Nephron progenitor cell (in vitro differentiated cells): ENCODE results near the gene C1orf21.
A peak's percentile ranks its signal among the peaks of the same experiment; 100 is the strongest.

Experiments
- DNase-seq: peaks from one replicate; pipeline ENCODE4 v3.0.0; 2021
- H3K27ac Mint-ChIP-seq: 2 replicates; pipeline ENCODE4 v1.8.0; 2021; ENCODE audit warnings: mild to moderate bottlenecking, moderate library complexity, mixed read lengths
- H3K27me3 Mint-ChIP-seq: 2 replicates; pipeline ENCODE4 v1.8.0; 2021; ENCODE audit warnings: mild to moderate bottlenecking, low read depth, mixed read lengths; ENCODE audit not compliant: poor library complexity
- H3K36me3 Mint-ChIP-seq: 2 replicates; pipeline ENCODE4 v1.8.0; 2021; ENCODE audit warnings: low read depth, mixed read lengths
- H3K4me1 Mint-ChIP-seq: 2 replicates; pipeline ENCODE4 v1.8.0; 2021; ENCODE audit warnings: mixed read lengths
- H3K4me3 Mint-ChIP-seq: 2 replicates; pipeline ENCODE4 v1.8.0; 2021; ENCODE audit warnings: mild to moderate bottlenecking, moderate library complexity, mixed read lengths
- H3K9me3 Mint-ChIP-seq: 2 replicates; pipeline ENCODE4 v1.8.0; 2021; ENCODE audit warnings: mild to moderate bottlenecking, moderate library complexity, mixed read lengths
- TF ChIP-seq, protein P1 (sequence below): fragments of 200-600 bp; sonication (generic); IDR thresholded peaks from 2 replicates; pipeline ENCODE4 v1.5.0; 2021; ENCODE audit warnings: antibody characterized with exemption

The C1orf21 gene

DNA sequence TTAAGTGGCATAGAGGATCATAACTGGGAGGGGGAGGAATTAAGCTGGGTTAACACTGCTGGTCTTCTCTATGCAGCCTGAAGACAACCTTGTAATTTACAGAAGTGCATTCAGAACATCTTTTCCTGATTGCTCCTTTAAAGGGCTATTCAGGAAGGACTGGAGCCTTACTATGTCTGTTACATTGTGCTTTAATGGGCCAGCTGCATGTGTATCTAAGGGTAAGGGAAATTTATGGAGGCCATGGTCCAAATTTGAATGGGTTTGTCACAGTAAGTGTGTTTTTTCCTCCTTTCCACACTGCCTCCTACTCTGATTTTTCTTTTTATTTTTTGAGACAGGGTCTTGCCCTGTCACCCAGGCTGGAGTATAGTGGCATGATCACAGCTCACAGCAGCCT is 19.6 kb downstream of the C1orf21 start:
- TF ChIP-seq, protein P1, sequence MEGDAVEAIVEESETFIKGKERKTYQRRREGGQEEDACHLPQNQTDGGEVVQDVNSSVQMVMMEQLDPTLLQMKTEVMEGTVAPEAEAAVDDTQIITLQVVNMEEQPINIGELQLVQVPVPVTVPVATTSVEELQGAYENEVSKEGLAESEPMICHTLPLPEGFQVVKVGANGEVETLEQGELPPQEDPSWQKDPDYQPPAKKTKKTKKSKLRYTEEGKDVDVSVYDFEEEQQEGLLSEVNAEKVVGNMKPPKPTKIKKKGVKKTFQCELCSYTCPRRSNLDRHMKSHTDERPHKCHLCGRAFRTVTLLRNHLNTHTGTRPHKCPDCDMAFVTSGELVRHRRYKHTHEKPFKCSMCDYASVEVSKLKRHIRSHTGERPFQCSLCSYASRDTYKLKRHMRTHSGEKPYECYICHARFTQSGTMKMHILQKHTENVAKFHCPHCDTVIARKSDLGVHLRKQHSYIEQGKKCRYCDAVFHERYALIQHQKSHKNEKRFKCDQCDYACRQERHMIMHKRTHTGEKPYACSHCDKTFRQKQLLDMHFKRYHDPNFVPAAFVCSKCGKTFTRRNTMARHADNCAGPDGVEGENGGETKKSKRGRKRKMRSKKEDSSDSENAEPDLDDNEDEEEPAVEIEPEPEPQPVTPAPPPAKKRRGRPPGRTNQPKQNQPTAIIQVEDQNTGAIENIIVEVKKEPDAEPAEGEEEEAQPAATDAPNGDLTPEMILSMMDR = no peak

DNA sequence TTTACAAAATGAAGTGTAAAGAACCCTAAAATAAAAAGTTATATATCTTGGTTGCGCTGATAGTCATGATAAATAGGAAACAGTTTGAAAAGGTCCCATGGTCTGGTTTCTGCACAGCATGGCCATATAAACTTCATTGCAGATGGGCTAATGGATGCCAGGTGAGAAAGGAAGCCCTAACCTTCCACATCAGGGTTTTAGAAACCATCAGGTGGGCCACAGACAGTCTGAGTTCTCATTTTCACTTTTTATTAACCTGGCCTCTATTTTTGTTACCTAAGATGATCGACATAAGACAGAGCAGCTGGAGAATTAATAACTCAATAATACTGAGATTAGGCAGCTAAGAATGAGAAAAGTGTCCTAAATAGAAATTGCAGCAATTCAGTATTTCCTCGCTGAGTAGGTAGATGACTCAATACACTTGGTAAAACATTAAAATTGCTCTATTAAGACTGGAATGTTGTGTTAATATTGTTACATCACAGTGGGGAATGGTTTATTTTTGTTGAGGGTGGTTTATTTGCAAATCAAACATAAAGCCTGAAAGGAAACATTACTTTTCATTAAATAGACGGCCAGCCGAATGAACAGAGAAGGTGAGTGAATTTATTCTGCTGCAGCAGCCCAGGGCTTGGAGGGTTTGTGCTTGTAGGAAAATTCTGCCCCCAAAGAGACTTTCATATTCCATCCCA is 21.1 kb downstream of the C1orf21 start:
- H3K27ac Mint-ChIP-seq = peak overlapping the region; percentile 76
- TF ChIP-seq, protein P1 = no peak
- H3K27me3 Mint-ChIP-seq = peaks cover 2% of the 10 kb centered on the region
- DNase-seq = no peak
- H3K36me3 Mint-ChIP-seq = no peaks in the 10 kb centered on the region
- no peak overlapping the region for H3K4me3 Mint-ChIP-seq
- H3K9me3 Mint-ChIP-seq = no peaks in the 10 kb centered on the region
- H3K4me1 Mint-ChIP-seq = peaks cover 49% of the 10 kb centered on the region

More for the DNA sequence above, 19.6 kb downstream of the C1orf21 start:
- H3K36me3 Mint-ChIP-seq = no peaks in the 10 kb centered on the region
- DNase-seq = no peak
- H3K4me3 Mint-ChIP-seq = no peak overlapping the region
- H3K27ac Mint-ChIP-seq = no peak overlapping the region
- H3K9me3 Mint-ChIP-seq = no peaks in the 10 kb centered on the region
- H3K27me3 Mint-ChIP-seq = peaks cover 2% of the 10 kb centered on the region
- peaks cover 49% of the 10 kb centered on the region for H3K4me1 Mint-ChIP-seq

DNA sequence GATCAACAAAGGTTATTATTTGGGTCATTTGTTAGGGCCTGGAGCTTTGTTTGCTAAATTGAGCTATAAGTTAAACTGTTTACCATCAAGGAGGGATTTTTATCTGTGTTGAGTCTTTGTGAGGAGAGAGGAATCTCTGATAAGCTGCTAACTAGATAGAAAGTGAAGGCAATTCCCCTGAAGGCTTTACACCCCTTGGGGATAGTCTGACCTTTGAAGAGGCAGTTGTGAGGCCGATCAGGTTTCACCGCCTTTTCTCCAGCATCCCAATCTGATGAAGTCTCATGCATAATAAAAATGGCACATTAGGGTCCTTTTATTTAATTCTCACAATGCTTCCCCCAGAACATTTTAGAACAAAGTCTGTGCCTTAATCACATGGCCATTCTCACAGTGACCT is 21.8 kb downstream of the C1orf21 start:
- TF ChIP-seq, protein P1 = no peak
- peak; percentile 18 for DNase-seq
- Mint-ChIP-seq H3K36me3 (peaks cover 3% of the 10 kb centered on the region), H3K27ac (peak overlapping the region; percentile 76), H3K9me3 (no peaks in the 10 kb centered on the region), H3K4me1 (peaks cover 49% of the 10 kb centered on the region), H3K4me3 (peak overlapping the region; percentile 8), H3K27me3 (peaks cover 2% of the 10 kb centered on the region)

DNA sequence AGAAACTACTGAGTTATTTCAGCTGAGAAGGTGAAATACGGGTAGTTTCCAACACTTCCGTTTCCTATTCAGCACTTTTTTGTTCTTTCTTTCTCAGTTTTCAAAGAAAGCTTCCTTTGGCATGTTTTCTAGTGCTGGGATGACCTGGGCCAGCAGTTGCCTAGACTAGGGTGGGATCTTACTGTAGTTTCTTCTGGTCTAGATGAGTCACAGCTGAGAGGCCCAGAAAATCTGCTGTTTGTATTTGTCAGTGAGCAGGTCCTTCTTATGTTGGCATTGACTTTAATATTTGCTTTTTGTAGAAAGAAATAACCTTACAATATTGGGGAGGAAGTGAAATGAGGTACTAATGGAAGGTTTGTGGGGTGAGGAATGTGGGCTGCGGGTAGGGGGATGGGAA is 22.2 kb downstream of the C1orf21 start:
- Mint-ChIP-seq H3K4me1 (peaks cover 49% of the 10 kb centered on the region), H3K9me3 (no peaks in the 10 kb centered on the region), H3K27ac (peak overlapping the region; percentile 93)

DNA sequence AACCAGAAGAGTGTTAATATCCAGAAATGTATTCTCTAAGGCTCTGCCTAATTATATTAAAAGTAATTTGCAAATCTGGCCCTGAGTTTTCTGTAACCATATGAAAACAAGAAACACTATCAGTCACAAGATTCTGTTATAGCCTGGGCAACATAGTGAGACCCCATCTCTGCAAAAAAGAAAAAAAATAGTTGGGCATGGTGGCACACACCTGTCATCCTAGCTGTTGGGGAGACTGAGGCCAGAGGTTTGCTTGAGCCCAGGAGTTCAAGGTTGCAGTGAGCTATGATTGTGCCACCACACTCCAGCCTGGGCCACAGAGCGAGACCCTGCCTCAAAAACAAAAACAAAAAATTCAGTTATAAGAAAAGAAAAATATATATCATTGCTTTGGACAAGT is 25.6 kb downstream of the C1orf21 start:
- Mint-ChIP-seq H3K27ac (no peak overlapping the region), H3K36me3 (peaks cover 15% of the 10 kb centered on the region), H3K4me3 (no peak overlapping the region), H3K27me3 (no peaks in the 10 kb centered on the region), H3K9me3 (no peaks in the 10 kb centered on the region), H3K4me1 (peaks cover 30% of the 10 kb centered on the region)
- no peak for DNase-seq
- TF ChIP-seq, protein P1 = no peak

More for the DNA sequence above, 22.2 kb downstream of the C1orf21 start:
- DNase-seq = no peak
- TF ChIP-seq, protein P1 = no peak
- peaks cover 7% of the 10 kb centered on the region for H3K36me3 Mint-ChIP-seq
- H3K4me3 Mint-ChIP-seq = no peak overlapping the region
- H3K27me3 Mint-ChIP-seq = peaks cover 2% of the 10 kb centered on the region

DNA sequence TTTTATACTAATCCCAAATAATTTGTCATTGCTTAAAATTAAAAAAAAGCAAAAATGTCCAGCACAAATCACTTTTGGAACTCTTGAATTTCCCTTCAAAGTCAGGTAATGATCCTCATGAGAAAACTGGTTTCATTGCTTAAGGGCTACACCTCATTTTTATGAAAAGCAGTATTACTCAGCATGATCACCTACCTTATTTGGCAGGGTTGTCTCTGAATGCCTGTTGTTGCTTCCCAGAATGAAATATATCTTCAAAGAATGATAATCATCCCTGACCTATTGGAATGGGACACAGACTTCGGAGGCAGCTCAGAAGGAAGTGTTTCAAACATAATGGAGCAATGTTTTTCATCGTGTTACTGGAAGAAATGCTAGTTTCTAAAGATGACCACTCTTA is 29.7 kb downstream of the C1orf21 start:
- peaks cover 4% of the 10 kb centered on the region for H3K27me3 Mint-ChIP-seq
- H3K36me3 Mint-ChIP-seq = peaks cover 15% of the 10 kb centered on the region
- H3K4me3 Mint-ChIP-seq = no peak overlapping the region
- TF ChIP-seq, protein P1 = no peak
- peaks cover 25% of the 10 kb centered on the region for H3K4me1 Mint-ChIP-seq
- DNase-seq = no peak
- H3K9me3 Mint-ChIP-seq = no peaks in the 10 kb centered on the region
- H3K27ac Mint-ChIP-seq = no peak overlapping the region
